ENCODE measurements around the gene HTT. TPM values are rescaled to one million over a fixed set of nuclear protein-coding genes. Genes with fewer than 3 reads are reported as not detected.

The HTT gene
- total RNA-seq, 1 donor from 2014 or later = 56.2 TPM

GRCh38 chr4:3174371-3175338 is 100.2 kb downstream of the HTT start:
- no peak for DNase-seq

GRCh38 chr4:3176367-3177229 is 102.1 kb downstream of the HTT start:
- DNase-seq = no peak

GRCh38 chr4:3177426-3177825 is 102.9 kb downstream of the HTT start:
- DNase-seq = no peak

GRCh38 chr4:3177905-3178304 is 103.4 kb downstream of the HTT start:
- no peak for DNase-seq

- no peak for DNase-seq
Measured at GRCh38 chr4:3178351-3178750, 103.9 kb downstream of the HTT start.

GRCh38 chr4:3179126-3179706 is 104.7 kb downstream of the HTT start:
- no peak for DNase-seq

GRCh38 chr4:3183008-3183407 is 108.5 kb downstream of the HTT start:
- no peak for DNase-seq

- no peak for DNase-seq
Measured at GRCh38 chr4:3184725-3185124, 110.2 kb downstream of the HTT start.

- DNase-seq = no peak
Measured at GRCh38 chr4:3186609-3187008, 112.1 kb downstream of the HTT start.

GRCh38 chr4:3188118-3188517 is 113.6 kb downstream of the HTT start:
- no peak for DNase-seq

- no peak for DNase-seq
Measured at GRCh38 chr4:3189459-3189858, 115.0 kb downstream of the HTT start.

- peak; percentile 80 for DNase-seq
Measured at GRCh38 chr4:3190549-3190948, 116.1 kb downstream of the HTT start.

- DNase-seq = no peak
Measured at GRCh38 chr4:3192188-3192587, 117.7 kb downstream of the HTT start.

GRCh38 chr4:3192827-3193226 is 118.3 kb downstream of the HTT start:
- no peak for DNase-seq

- DNase-seq = no peak
Measured at GRCh38 chr4:3193531-3194203, 119.2 kb downstream of the HTT start.

GRCh38 chr4:3196670-3197359 is 122.3 kb downstream of the HTT start:
- no peak for DNase-seq

- DNase-seq = no peak
Measured at GRCh38 chr4:3197366-3198105, 123.1 kb downstream of the HTT start.

GRCh38 chr4:3198906-3199305 is 124.4 kb downstream of the HTT start:
- DNase-seq = no peak

- DNase-seq = peak; percentile 78
Measured at GRCh38 chr4:3199653-3200422, 125.4 kb downstream of the HTT start.

All from skin of body (tissue), 2 donors.